SK-N-SH (cell line): ENCODE results near the gene PHLDA3.

ENCODE experiments used
- MAX ChIP-seq: IDR thresholded peaks from 2 replicates; pipeline ENCODE4 v1.4.0; 2012; ENCODE audit warnings: low read depth
- TF ChIP-seq, protein P1 (sequence below): fragments of 150-350 bp; IDR thresholded peaks from 2 replicates; pipeline ENCODE4 v1.6.1; 2017; ENCODE audit warnings: antibody characterized with exemption, low read length, low read depth, borderline replicate concordance
- TF ChIP-seq, protein P2 (sequence below): fragments of 200-600 bp; sonication (generic); IDR thresholded peaks from 2 replicates; pipeline ENCODE4 v1.6.1; 2017; ENCODE audit warnings: antibody characterized with exemption, mild to moderate bottlenecking, moderate library complexity

- TF ChIP-seq, protein P1, sequence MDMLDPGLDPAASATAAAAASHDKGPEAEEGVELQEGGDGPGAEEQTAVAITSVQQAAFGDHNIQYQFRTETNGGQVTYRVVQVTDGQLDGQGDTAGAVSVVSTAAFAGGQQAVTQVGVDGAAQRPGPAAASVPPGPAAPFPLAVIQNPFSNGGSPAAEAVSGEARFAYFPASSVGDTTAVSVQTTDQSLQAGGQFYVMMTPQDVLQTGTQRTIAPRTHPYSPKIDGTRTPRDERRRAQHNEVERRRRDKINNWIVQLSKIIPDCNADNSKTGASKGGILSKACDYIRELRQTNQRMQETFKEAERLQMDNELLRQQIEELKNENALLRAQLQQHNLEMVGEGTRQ, result no peak
- TF ChIP-seq MAX, result no peak
- TF ChIP-seq, protein P2, sequence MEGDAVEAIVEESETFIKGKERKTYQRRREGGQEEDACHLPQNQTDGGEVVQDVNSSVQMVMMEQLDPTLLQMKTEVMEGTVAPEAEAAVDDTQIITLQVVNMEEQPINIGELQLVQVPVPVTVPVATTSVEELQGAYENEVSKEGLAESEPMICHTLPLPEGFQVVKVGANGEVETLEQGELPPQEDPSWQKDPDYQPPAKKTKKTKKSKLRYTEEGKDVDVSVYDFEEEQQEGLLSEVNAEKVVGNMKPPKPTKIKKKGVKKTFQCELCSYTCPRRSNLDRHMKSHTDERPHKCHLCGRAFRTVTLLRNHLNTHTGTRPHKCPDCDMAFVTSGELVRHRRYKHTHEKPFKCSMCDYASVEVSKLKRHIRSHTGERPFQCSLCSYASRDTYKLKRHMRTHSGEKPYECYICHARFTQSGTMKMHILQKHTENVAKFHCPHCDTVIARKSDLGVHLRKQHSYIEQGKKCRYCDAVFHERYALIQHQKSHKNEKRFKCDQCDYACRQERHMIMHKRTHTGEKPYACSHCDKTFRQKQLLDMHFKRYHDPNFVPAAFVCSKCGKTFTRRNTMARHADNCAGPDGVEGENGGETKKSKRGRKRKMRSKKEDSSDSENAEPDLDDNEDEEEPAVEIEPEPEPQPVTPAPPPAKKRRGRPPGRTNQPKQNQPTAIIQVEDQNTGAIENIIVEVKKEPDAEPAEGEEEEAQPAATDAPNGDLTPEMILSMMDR, result no peak
Observed at GRCh38 chr1:201418461-201418860, 50.5 kb downstream of the PHLDA3 start.
